Endothelial cell of umbilical vein (primary cell): ENCODE measurements around the gene TBX19. TPM values are rescaled to one million over a fixed set of nuclear protein-coding genes. Genes with fewer than 3 reads are reported as not detected.

ENCODE experiments used
- BruUV-seq: library from RNA; stranded (reverse); fragments of 400-500 nt; replicated peaks from 2 replicates; lab custom pipeline; 2021; lab: Mats Ljungman, UMichigan
- CTCF ChIA-PET: fragments of 300-600, 350-600 bp; sonication (Branson Sonifier 250); formaldehyde crosslinking; loops from one replicate; lab custom pipeline; 2021; ENCODE audit warnings: antibody characterized with exemption, inconsistent platforms; lab: Charles Lee
- POLR2A ChIA-PET: fragments of 300-600, 350-600 bp; sonication (Branson Sonifier 250); formaldehyde crosslinking; loops from one replicate; lab custom pipeline; 2021; ENCODE audit warnings: antibody characterized with exemption, inconsistent platforms; lab: Charles Lee
- DNase-seq: peaks from one replicate; pipeline ENCODE4 v3.0.0-alpha.2; 2011; ENCODE audit warnings: low read depth, low spot score
- FAIRE-seq: peaks from 2 replicates; lab custom pipeline; 2011; peaks lifted over from hg19 to GRCh38; lab: Jason Lieb, UNC
- H2AFZ ChIP-seq: 2 replicates; pipeline ENCODE4 v1.6.0; 2012; ENCODE audit warnings: low read depth, low read length, control low read depth, inconsistent platforms
- H3K27ac ChIP-seq: 2 replicates; pipeline ENCODE4 v1.5.1; 2011; ENCODE audit warnings: low read depth, mild to moderate bottlenecking, control low read depth, low read length, moderate library complexity; ENCODE audit not compliant: insufficient read depth
- H3K27me3 ChIP-seq, 2 experiments: 2 replicates each; pipeline versions ENCODE4 v1.6.0 to v1.6.1; 2011; ENCODE audit warnings: low read length in 2 of 2, mixed read lengths in 1 of 2; ENCODE audit not compliant: control insufficient read depth in 2 of 2, insufficient read depth in 2 of 2
- H3K36me3 ChIP-seq, 2 experiments: 2 replicates in 1 of 2; 3 replicates in 1 of 2; pipeline ENCODE4 v1.5.1; 2011; ENCODE audit warnings: low read length in 2 of 2, mild to moderate bottlenecking in 1 of 2, moderate library complexity in 1 of 2; ENCODE audit not compliant: control insufficient read depth in 2 of 2, insufficient read depth in 2 of 2; ENCODE audit errors: extremely low read depth in 1 of 2
- H3K4me1 ChIP-seq: 3 replicates; pipeline ENCODE4 v1.5.1; 2011; ENCODE audit warnings: mild to moderate bottlenecking, low read length; ENCODE audit not compliant: control insufficient read depth, insufficient read depth; ENCODE audit errors: extremely low read depth
- H3K4me2 ChIP-seq: 2 replicates; pipeline ENCODE4 v1.6.1; 2011; ENCODE audit warnings: low read length, control low read depth, mixed read lengths; ENCODE audit not compliant: insufficient read depth
- H3K4me3 ChIP-seq, 3 experiments: fragments of 200-600 bp in 1 of 3; sonication (generic), shearing (Covaris generic) in 1 of 3; replicated peaks in 1 of 3; 2 replicates each; pipeline ENCODE4 v1.5.1; 2011 to 2016; ENCODE audit warnings: control low read depth in 3 of 3, low read length in 3 of 3, mild to moderate bottlenecking in 2 of 3, inconsistent platforms in 1 of 3, low read depth in 1 of 3, moderate library complexity in 1 of 3; ENCODE audit not compliant: insufficient read depth in 1 of 3
- H3K79me2 ChIP-seq: 2 replicates; pipeline ENCODE4 v1.6.0; 2012; ENCODE audit warnings: low read length, inconsistent platforms; ENCODE audit not compliant: control insufficient read depth, insufficient read depth
- H3K9ac ChIP-seq: replicated peaks from 2 replicates; pipeline ENCODE3; 2011; ENCODE audit warnings: low read length, control low read depth; ENCODE audit not compliant: insufficient read depth; ENCODE audit errors: extremely low read depth
- H3K9me1 ChIP-seq: replicated peaks from 3 replicates; pipeline ENCODE4 v1.6.0; 2011; ENCODE audit warnings: mild to moderate bottlenecking, low read length; ENCODE audit not compliant: control insufficient read depth, insufficient read depth; ENCODE audit errors: extremely low read depth
- H3K9me3 ChIP-seq: replicated peaks from 2 replicates; pipeline ENCODE4 v1.5.1; 2012; ENCODE audit warnings: low read length, inconsistent platforms; ENCODE audit not compliant: control insufficient read depth, insufficient read depth
- H4K20me1 ChIP-seq: replicated peaks from 2 replicates; pipeline ENCODE3; 2011; ENCODE audit warnings: mild to moderate bottlenecking, low read length; ENCODE audit not compliant: control insufficient read depth, insufficient read depth; ENCODE audit errors: extremely low read depth
- CTCF ChIP-seq, 2 donors: IDR thresholded peaks; 1 replicate in 1 of 2; 2 replicates in 1 of 2; pipeline ENCODE4 v1.5.1; 2011; ENCODE audit warnings: low read length in 2 of 2, mild to moderate bottlenecking in 2 of 2, moderate library complexity in 2 of 2, control low read depth in 1 of 2, inconsistent platforms in 1 of 2, low read depth in 1 of 2; ENCODE audit not compliant: insufficient read depth in 1 of 2; ENCODE audit errors: extremely low read depth in 1 of 2
- EZH2 ChIP-seq: IDR thresholded peaks from 2 replicates; pipeline ENCODE4 v1.6.1; 2012; ENCODE audit warnings: borderline replicate concordance, low read depth, mild to moderate bottlenecking, moderate library complexity, low read length, inconsistent platforms; ENCODE audit not compliant: severe bottlenecking
- FOS ChIP-seq: IDR thresholded peaks from 2 replicates; pipeline ENCODE4 v1.6.1; 2011; ENCODE audit warnings: mild to moderate bottlenecking, low read length, moderate library complexity, borderline replicate concordance; ENCODE audit not compliant: insufficient read depth
- GATA2 ChIP-seq: IDR thresholded peaks from 2 replicates; pipeline ENCODE4 v1.7.0; 2011; ENCODE audit warnings: low read depth, mild to moderate bottlenecking, moderate library complexity, mixed read lengths, low read length; ENCODE audit not compliant: insufficient read length, insufficient read depth
- JUN ChIP-seq: IDR thresholded peaks from 2 replicates; pipeline ENCODE4 v1.6.1; 2011; ENCODE audit warnings: borderline replicate concordance, low read depth; ENCODE audit not compliant: insufficient read length, insufficient read depth
- MYC ChIP-seq: IDR thresholded peaks from one replicate; pipeline ENCODE4 v1.6.1; 2011; ENCODE audit warnings: mild to moderate bottlenecking, low read depth, low read length
- POLR2A ChIP-seq: IDR thresholded peaks from 2 replicates; pipeline ENCODE4 v1.6.1; 2012; ENCODE audit warnings: low read depth, mild to moderate bottlenecking, control low read depth, low read length
- POLR2AphosphoS5 ChIP-seq: IDR thresholded peaks from 2 replicates; pipeline ENCODE4 v1.6.1; 2012; ENCODE audit warnings: low read depth, mild to moderate bottlenecking, control low read depth, low read length, moderate library complexity; ENCODE audit not compliant: insufficient read depth
- dilution Hi-C: fragments of 300-500 bp; cut with MboI; formaldehyde crosslinking; loops from one replicate; pipeline ENCODE4 v1.15.0; 2019; ENCODE audit warnings: low sequenced_read_pairs; ENCODE audit not compliant: extremely low pct_ligation_motif_present
- intact Hi-C: fragments of 100-400 bp; cut with micrococcal nuclease; formaldehyde crosslinking; loops from one replicate; pipeline ENCODE4 v1.10.0; 2022
- polyA plus RNA-seq, 4 experiments: library from polyadenylated mRNA; depleted of rRNA in 3 of 4; stranded (reverse) in 3 of 4; unstranded in 1 of 4; fragments of >200 nt; gene quantifications; 2 replicates each; pipeline versions ENCODE4 v1.2.1 to v1.2.3, GENCODE V29; 2011 to 2012; ENCODE audit warnings: missing spikeins in 1 of 4
- total RNA-seq: library from RNA; stranded (reverse); gene quantifications from 2 replicates; pipeline ENCODE4 v1.2.3, GENCODE V29; 2021
- TF ChIP-seq, protein P1 (sequence below): IDR thresholded peaks from 2 replicates; pipeline ENCODE4 v1.6.1; 2011; ENCODE audit not compliant: insufficient read depth, insufficient read length

TBX19 gene
- total and polyA plus RNA-seq, 2 donors (not counting 3 experiments of a cell fraction or from before 2014, with no cell fraction given) = 2.3 to 2.8 TPM

DNA sequence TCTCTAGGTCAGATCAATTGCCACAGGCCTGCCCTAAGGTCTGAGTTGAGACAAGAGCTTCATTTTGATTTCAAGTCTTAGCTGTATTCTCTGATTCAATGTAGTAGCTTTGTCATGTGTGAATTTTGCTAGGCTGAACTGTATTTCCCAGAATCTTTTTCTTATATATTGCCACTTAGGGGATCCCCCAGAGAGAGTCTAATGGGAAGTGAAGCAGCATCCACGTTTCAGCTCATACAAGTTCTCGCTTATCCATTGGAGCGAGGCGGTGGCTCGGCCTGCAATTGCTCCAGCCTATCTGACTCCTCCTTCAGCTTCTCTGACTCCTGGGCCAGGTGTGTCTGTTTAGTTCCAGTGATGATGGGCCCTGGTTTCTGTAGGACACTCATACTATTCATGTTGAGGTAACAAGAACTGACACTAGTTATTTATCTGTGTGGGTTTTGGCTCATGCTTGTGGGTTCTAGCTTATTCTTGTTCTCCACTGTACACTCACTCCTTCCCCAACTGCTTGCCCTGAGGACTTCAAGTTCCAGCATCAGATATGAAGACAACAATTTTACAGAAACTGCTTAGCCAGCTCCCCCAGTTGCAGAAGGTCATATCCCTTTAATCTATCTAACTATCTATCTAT, 48.2 kb downstream of the TBX19 start:
- BruUV-seq = no TSS peak
- Histone ChIP-seq H3K79me2 (no peaks in the 10 kb centered on the region), H3K9me3 (no peaks in the 10 kb centered on the region), H3K9ac (no peak overlapping the region), H3K27me3 (no peaks in the 10 kb centered on the region), H3K36me3 (no peaks in the 10 kb centered on the region), H4K20me1 (no peaks in the 10 kb centered on the region), H3K4me2 (no peak overlapping the region), H3K4me1 (no peaks in the 10 kb centered on the region), H3K27ac (no peak overlapping the region), H3K4me3 (no peak overlapping the region), H2AFZ (no peak overlapping the region), H3K9me1 (no peaks in the 10 kb centered on the region)
- ChIA-PET POLR2A (no interaction called here), CTCF (interaction anchor here (1.7 to 2.5 kb wide), 3 partner anchors 14 to 243 kb away, joined by 4 to 15 read pairs (median 14); no protein-coding TSS in a partner anchor)
- TF ChIP-seq CTCF (IDR thresholded peaks at IDR 0.05; ENCODE audit: extremely low read depth in 1 of 2, insufficient read depth in 1 of 2, low read depth in 1 of 2, low read length in 2 of 2) (no peak), POLR2AphosphoS5 (no peak), POLR2A (no peak), GATA2 (no peak), FOS (no peak), EZH2 (no peak), MYC (no peak), JUN (no peak)
- TF ChIP-seq, protein P1, sequence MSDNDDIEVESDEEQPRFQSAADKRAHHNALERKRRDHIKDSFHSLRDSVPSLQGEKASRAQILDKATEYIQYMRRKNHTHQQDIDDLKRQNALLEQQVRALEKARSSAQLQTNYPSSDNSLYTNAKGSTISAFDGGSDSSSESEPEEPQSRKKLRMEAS = no peak
- intact Hi-C loops (no loop called here), dilution Hi-C loops (no loop called here)
- DNase-seq = no peak
- no peak for FAIRE-seq
